ENCODE results near the gene DUSP6. TPM values are rescaled to one million over a fixed set of nuclear protein-coding genes. Genes with fewer than 3 reads are reported as not detected.

The DUSP6 gene
- total and polyA plus RNA-seq, 2 of the 8 experiments (the other 6 are each of a cell fraction or from before 2014, with no cell fraction given) = 99.3 to 179 TPM

GRCh38 chr12:89370421-89370831 lies 18.1 kb upstream of the DUSP6 start (continued):
- no peak for TF ChIP-seq CHD2 (IDR thresholded peaks at IDR 0.05; ENCODE audit: low read length)
- no peak for TF ChIP-seq POU5F1 (IDR thresholded peaks at IDR 0.05; ENCODE audit: low read depth, low read length)
- TF ChIP-seq ZNF274 (IDR thresholded peaks at IDR 0.05; ENCODE audit: borderline replicate concordance, extremely low read depth, low read length) = no peak
